Measurements from ENCODE around the gene ZFP1.
"Not testable (repeated sequence)": the region's sequence is repeated elsewhere in the genome, so short reads cannot be mapped to it uniquely, and the experiment has no call there.

Gene ZFP1

GRCh38 chr16:75160386-75160785, 12.1 kb downstream of the ZFP1 start:
- no peak for DNase-seq

- DNase-seq, result no peak
Observed at GRCh38 chr16:75169899-75170405, 21.6 kb downstream of the ZFP1 start.

GRCh38 chr16:75172578-75172977, 24.3 kb downstream of the ZFP1 start:
- peak; percentile 21 for DNase-seq

GRCh38 chr16:75175074-75175473, 26.8 kb downstream of the ZFP1 start:
- DNase-seq, result peak; percentile 26

GRCh38 chr16:75176926-75177325, 28.6 kb downstream of the ZFP1 start:
- DNase-seq, result no peak

- DNase-seq, result no peak
Observed at GRCh38 chr16:75179208-75179607, 30.9 kb downstream of the ZFP1 start.

- peak; percentile 12 for DNase-seq
Observed at GRCh38 chr16:75181630-75182029, 33.3 kb downstream of the ZFP1 start.

- DNase-seq, result no peak
Observed at GRCh38 chr16:75188832-75189477, 40.6 kb downstream of the ZFP1 start.

- DNase-seq, result no peak
Observed at GRCh38 chr16:75189638-75190245, 41.4 kb downstream of the ZFP1 start.

- DNase-seq, result peak; percentile 16
Observed at GRCh38 chr16:75192606-75193264, 44.4 kb downstream of the ZFP1 start.

- DNase-seq, result peak; percentile 2
Observed at GRCh38 chr16:75193265-75193650, 44.9 kb downstream of the ZFP1 start.

- DNase-seq, result peak; percentile 13
Observed at GRCh38 chr16:75193730-75194444, 45.6 kb downstream of the ZFP1 start.

GRCh38 chr16:75195811-75196790, 47.8 kb downstream of the ZFP1 start:
- peak; percentile 27 for DNase-seq

GRCh38 chr16:75196836-75197235, 48.5 kb downstream of the ZFP1 start:
- peak; percentile 17 for DNase-seq

GRCh38 chr16:75197522-75198134, 49.3 kb downstream of the ZFP1 start:
- peak; percentile 24 for DNase-seq

GRCh38 chr16:75198135-75198600, 49.8 kb downstream of the ZFP1 start:
- DNase-seq, result peak; percentile 38

GRCh38 chr16:75202069-75202590, 53.8 kb downstream of the ZFP1 start:
- DNase-seq, result no peak

- peak; percentile 37 for DNase-seq
Observed at GRCh38 chr16:75203096-75203495, 54.8 kb downstream of the ZFP1 start.

GRCh38 chr16:75203667-75204409, 55.5 kb downstream of the ZFP1 start:
- peak; percentile 27 for DNase-seq

GRCh38 chr16:75204410-75204758, 56.1 kb downstream of the ZFP1 start:
- peak; percentile 24 for DNase-seq

- DNase-seq, result not testable (repeated sequence)
Observed at GRCh38 chr16:75204905-75205304, 56.6 kb downstream of the ZFP1 start.
